ENCODE results near the gene TMCO4.

The TMCO4 gene

DNA sequence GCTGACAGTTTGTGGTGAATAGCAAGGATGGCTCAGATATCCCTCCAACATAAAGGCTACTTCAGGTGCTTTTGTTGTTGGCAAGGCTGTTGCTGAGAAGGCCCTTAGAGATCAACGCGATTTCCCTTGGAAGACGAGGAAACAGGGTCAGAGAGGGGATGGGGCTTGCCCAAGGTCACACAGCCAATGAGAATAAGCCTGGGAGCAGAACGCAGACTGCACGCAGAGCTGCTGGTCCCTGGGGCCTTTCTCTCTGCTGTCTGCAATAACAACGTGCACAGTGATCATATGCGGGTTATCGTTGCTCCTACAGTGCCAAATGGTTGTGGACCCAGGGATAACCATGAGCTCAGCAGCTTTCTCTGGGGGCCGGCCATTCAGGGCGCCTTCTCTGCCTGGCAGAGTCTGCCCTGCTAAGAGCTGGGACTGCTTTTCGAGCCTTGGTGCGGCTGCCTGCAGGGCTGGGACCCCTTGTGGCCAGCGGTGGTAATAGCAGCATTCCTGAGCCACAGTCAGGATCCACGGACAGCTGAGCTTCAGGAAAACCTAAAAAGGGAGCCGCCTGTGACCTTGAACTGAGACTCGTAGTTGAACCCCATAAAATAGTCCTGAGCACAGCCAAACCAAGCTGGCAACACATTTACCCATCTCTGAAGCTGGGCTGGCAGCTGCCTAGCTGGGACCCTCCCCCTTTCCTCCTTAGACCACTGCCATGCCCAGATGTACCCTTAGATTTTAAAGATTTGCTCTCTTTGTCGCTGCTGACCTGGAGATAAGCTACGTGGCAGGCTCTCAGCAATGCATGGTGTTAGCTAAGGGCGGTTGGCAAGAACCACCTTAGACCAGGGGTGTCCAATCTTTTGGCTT lies 95.2 kb downstream of the TMCO4 start:
- TF ChIP-seq, protein P1, sequence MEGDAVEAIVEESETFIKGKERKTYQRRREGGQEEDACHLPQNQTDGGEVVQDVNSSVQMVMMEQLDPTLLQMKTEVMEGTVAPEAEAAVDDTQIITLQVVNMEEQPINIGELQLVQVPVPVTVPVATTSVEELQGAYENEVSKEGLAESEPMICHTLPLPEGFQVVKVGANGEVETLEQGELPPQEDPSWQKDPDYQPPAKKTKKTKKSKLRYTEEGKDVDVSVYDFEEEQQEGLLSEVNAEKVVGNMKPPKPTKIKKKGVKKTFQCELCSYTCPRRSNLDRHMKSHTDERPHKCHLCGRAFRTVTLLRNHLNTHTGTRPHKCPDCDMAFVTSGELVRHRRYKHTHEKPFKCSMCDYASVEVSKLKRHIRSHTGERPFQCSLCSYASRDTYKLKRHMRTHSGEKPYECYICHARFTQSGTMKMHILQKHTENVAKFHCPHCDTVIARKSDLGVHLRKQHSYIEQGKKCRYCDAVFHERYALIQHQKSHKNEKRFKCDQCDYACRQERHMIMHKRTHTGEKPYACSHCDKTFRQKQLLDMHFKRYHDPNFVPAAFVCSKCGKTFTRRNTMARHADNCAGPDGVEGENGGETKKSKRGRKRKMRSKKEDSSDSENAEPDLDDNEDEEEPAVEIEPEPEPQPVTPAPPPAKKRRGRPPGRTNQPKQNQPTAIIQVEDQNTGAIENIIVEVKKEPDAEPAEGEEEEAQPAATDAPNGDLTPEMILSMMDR (IDR thresholded peaks at IDR 0.05): peak; percentile 64

DNA sequence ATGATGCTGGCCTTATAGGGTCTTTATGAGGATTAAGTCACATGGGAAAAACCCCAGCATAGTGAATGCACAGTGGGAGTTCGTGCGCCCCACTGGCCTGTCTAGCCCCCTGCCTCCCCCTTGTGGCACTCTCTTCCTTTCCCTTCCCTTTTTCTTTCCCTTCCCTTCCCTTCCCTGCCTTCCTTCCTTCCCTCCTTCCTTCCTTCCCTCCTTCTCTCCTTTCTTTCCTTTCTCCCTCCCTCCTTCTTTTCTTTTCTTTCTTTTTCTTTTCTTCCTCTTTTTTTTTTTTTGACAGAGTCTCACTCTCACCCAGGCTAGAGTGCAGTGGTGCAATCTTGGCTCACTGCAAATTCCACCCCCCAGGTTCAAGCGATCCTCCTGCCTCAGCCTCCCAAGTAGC lies 96.4 kb downstream of the TMCO4 start:
- TF ChIP-seq, protein P1 (IDR thresholded peaks at IDR 0.05): no peak

DNA sequence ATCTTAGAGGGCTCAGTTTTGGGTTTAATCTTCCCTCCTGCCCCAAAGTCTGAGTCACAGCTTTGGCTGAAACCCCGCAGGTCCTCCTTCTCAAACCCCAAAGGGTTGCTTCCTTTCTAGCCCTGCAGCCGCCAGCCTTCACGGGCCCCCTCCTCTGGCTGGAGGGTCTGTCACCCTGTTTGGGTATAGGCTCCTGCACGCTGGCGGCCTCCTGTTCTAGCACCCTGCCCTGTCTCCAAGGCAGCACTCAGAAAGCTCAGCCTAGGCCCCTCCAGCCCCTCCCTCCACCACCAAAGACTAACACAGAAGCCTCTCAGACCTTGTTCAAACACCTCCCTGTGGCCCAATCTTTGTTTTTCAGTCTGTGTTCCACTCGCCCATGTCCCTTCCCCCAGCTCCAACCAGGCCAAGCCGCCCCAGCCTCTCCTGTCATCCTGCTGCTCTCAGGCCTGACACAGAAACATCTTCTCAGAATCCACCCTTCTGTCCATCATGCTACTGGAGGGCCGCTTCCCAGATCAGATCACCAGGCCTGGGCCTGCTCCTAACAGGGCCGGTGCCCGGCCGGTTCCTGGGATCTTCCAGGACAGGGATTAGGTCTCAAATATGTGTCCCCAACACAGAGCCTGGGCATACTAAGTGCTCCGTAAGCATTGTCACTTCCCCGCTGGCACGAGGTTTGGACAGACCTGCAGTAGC lies 99.5 kb downstream of the TMCO4 start:
- TF ChIP-seq, protein P1 (IDR thresholded peaks at IDR 0.05): no peak

DNA sequence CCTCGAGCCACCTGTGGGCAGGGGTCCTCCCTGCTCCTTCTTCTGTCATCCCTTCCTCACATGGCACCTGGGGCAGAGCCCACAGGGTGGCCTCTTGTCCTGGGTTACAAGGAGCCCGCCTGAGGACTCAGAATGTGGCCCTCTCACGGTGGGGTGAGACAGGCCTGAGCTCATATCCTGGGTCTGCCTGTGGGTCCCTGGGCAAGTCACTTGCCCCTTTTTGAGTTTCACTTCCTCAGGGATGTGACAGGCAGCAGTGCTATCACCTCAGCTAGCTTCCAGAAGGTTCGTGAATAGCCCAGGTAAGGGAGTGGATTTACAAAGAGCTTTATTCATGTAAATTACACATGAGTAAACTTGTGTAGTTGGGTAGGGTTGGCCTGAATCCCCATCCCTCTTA lies 101.5 kb downstream of the TMCO4 start:
- TF ChIP-seq, protein P1 (IDR thresholded peaks at IDR 0.05): no peak

DNA sequence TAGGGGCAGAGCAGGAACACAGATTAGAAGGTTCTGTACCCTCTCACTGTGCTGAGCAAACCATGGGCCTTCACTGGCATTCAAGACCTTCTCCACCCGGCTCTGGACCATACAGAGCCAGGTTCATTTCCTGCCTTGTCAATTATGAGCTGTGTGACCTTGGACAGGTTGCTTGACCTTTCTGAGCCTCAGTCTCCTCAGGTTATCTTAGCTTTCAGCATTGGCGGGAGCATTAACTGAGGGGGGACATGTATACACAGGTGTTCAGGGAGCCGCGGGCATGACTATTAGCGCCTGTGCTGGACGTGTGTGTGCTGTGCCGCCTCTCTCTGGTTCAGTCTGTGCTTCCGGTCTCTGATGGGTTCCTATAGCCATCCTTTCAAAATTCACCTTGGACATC lies 102.9 kb downstream of the TMCO4 start:
- TF ChIP-seq, protein P1 (IDR thresholded peaks at IDR 0.05): no peak

DNA sequence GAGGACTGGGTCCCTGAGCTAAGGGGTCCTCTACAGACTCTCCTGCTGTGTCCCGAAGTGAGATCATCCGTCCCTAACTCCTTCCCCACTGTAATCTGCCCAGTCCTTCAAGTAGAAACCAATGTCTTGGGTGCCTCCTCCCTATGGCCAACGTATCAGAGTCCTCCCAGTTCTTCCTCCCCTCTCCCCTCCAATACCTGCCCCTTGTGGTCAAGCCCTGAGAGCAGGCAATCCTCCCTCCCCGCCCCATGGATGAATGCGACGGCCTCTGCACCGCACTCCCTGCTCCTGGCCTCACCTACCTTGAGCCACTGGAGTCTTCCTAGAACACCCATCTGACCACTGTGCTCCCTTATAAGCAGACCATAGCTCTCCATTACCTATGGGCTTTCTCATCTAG lies 103.9 kb downstream of the TMCO4 start:
- TF ChIP-seq, protein P1 (IDR thresholded peaks at IDR 0.05): no peak

DNA sequence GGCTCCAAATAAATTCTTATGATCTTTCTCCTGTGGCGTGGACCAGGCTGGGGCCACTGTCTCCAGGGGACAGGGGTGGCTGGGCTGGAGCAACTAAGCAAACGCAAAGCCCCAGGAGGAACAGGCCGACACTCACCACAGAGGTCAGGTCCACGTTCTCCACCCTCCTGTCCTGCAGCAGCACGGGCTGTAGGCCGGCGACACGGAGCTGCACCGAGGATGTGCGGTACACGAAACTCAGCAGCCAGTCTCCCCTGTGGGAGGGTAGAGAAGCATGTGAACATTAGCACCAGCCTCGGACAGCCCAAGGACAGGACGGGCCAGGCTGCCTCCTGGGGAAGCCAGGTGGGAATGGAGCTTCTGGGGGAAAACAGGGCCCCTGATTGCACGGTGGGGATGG lies 105.4 kb downstream of the TMCO4 start:
- TF ChIP-seq, protein P1 (IDR thresholded peaks at IDR 0.05): no peak

Data from LNCAP (cell line).